Activated CD4-positive, alpha-beta T cell treated with anti-CD3 and anti-CD28 coated beads for 4 hours (primary cell): ENCODE measurements around the gene AMPH.

Source experiments
- DNase-seq, 2 donors: peaks; one replicate each; pipeline ENCODE4 v3.0.0-alpha.2; 2020

The AMPH gene

DNA sequence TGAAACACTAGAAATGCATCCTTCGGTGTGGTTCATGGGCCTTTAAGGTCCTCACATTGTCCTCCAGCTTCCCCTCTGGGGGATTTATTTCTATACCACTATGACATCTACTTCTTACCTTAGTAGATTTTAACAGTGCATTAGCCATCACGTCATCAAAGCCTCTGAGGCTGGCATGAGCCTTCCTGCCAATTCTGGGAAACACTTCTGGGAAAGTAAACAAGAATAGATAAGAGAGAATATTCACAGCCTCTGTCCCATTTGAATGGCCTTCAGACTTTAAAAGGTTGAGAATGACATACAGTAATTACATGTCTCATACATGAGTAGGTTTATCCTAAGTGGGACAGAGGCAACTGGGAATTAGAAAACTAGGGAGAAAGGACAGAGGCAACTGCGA lies 89.7 kb downstream of the AMPH start:
- DNase-seq = no peak

DNA sequence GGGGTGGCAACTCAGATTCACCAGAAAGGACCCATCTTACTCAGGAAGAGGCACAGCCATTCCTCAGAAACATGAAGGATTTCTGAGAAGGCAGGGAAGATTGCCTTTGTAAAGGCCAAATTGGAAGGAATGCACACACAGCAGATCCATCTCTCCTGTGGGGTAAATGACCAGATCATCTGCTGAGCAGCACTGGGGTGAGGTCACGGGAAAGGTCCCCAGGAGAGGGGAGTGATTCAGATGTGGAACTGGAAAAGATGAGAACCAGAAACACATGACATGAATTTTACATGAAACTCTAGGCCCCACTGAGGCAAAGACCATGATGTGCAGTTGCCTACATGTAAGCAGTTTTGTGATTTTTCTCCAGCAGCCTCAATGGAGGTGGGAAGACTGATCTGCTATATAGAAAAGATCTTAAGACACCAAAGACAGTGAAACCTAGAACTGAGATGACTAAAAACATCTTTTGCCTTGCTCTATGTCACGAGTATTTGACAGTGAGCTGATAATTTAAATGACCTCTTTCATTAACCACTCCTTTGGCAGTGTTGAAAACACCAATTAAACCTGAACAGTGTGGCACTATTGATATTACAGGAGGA lies 91.6 kb downstream of the AMPH start:
- DNase-seq = no peak

GRCh38 chr7:38535073-38535472 lies 96.1 kb downstream of the AMPH start:
- DNase-seq = no peak

DNA sequence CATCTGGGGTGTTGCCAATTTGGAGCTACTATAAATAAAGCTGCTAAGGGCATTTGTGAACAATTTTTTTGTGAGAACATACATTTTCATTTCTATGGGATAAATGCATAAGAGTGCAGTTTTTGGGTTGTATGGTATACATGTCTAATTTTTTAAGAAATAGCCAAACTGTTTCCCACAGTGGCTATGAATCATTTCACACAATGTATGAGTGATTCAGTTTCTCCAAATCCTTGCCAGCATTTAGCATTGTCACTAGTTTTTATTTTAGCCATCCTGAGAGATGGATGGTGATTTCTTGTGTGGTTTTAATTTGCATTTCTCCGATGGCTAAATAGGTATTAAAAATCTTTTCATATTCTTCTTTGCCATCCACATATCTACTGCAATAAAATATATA lies 105.3 kb downstream of the AMPH start:
- DNase-seq = no peak

- no peak for DNase-seq
These were observed 106.4 kb downstream of the AMPH start for GRCh38 chr7:38524786-38525185.

DNA sequence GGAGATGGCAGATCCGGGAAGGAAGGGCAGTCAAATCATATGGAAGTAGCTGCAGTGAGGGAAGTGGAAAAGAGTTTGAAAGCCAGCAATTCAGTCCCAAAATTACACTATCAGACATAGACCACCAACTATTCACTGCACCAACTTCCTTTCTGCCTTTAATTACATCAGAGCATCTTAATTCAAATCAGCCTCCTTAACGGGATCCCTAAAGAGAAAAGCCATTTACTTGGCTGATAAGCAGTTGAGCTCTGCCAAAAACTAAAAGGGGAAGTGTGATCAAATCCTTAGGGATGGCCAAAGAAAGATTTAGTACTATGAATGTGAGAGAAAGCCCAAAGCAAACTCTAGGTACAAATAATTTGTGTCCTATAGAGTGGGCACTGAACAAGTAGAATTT lies 110.4 kb downstream of the AMPH start:
- no peak for DNase-seq

- no peak for DNase-seq
These were observed 112.6 kb downstream of the AMPH start for GRCh38 chr7:38518541-38518940.

GRCh38 chr7:38512704-38513103 lies 118.5 kb downstream of the AMPH start:
- DNase-seq = no peak

DNA sequence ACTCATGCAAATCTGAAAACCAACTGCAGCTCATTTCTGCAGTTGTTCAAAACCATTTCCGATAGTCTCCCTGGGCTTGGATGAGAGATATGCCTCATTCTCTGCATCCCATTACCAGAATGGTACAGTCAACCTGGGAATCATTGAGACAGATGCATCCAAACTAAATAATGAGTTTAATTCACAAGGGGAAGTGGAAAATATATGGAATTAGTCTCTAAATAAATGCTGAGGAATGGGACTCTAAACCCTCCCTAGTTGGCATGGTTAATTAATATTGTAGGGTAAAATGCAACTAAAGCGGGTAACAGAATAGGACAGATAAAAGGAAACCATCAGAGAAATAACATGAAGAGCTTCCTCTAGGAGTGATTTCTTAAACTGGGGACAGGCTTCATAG lies 118.9 kb downstream of the AMPH start:
- DNase-seq = no peak

GRCh38 chr7:38507384-38507783 lies 123.8 kb downstream of the AMPH start:
- no peak for DNase-seq

GRCh38 chr7:38506756-38507155 lies 124.4 kb downstream of the AMPH start:
- DNase-seq = no peak

- no peak for DNase-seq
These were observed 125.2 kb downstream of the AMPH start for GRCh38 chr7:38506004-38506403.

GRCh38 chr7:38504684-38505083 lies 126.5 kb downstream of the AMPH start:
- DNase-seq = no peak

DNA sequence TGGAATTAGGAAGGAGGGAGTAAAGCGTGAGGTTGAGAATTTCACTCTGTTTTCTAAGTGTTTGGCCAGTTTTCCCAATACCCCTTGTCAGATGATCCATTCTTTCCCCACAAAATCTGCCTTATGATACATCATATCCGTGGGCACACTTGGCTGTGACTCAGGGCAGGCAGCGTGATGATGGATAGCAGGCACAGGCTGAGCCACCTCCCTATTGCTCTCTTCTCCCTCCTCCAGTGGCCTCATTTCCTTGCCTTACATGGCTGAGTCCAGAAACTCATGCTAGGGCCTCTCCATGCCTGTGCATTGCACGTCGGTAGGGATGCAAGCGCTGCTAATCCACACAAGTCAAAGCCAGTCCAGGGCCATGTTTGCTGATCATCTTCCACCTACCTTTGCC lies 128.3 kb downstream of the AMPH start:
- DNase-seq = no peak

GRCh38 chr7:38502289-38502688 lies 128.9 kb downstream of the AMPH start:
- DNase-seq = no peak

- DNase-seq = no peak
These were observed 139.2 kb downstream of the AMPH start for GRCh38 chr7:38492010-38492409.

- no peak for DNase-seq
These were observed 148.7 kb downstream of the AMPH start for GRCh38 chr7:38482521-38482920.

- DNase-seq = no peak
These were observed 149.8 kb downstream of the AMPH start for GRCh38 chr7:38481401-38481800.

GRCh38 chr7:38478404-38478803 lies 152.8 kb downstream of the AMPH start:
- no peak for DNase-seq

DNA sequence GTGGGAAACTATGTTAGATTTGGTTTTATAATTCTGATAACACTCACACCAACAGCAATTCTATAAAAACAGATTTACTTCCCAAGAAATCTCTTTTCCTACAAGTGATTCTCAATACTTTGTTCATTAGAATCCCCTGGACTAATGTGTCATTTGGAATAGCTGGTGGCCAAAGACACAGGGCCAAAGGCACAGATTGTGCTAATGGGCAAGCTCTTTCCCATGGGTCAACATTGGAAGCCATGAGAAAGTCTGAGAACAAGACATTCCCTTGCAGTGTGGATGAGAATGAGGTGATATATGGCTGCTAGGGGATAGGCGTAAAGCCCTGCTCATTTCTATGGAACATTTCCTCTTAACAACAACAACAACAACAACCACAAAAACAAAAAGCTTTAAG lies 153.8 kb downstream of the AMPH start:
- DNase-seq = no peak

DNA sequence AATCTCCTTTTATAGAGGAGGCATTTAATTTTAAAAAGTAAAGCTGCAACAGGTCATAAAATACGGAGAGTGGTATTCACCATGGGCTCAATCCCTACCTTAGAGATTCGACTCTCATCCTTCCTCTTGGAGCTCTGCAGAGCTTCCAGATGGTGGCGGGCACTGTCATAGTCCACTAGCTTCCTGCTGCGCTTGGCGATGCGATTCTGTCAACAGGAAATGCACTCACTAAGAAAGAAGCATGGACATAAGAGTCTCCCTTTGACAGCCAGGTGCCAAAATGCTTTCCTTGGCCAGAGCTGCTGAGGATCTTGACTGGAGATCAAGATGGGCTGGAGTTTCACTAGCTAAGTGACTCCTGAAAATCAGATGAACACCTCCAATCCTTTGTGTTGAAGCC lies 154.4 kb downstream of the AMPH start:
- no peak for DNase-seq

DNA sequence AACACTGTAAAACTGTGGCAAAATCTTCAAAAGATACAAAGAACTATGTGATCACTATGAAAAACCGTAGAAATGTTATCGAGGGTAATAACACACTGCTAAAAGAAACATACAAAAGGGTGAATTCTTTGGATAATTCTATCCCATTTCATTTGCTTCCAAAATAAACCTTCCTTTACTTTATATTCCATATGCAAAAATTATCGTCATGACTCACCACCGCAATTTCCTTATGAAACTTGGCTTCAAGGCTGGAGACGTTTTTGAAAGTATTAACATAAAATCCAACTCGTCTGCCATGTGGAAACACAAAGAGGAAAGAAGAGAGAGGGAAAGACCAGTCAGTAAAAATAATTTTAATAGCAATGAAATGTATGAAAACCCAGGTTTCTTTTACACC lies 165.2 kb downstream of the AMPH start:
- DNase-seq = no peak

- DNase-seq = peak; percentile 75 to 82
These were observed 167.6 kb downstream of the AMPH start for GRCh38 chr7:38463277-38464225.

- no peak for DNase-seq
These were observed 168.4 kb downstream of the AMPH start for GRCh38 chr7:38462819-38463218.

- no peak for DNase-seq
These were observed 169.3 kb downstream of the AMPH start for GRCh38 chr7:38461887-38462286.
